GM12801 (cell line): ENCODE data around the gene PNP.

Experiments used
- CTCF ChIP-seq: IDR thresholded peaks from one replicate; pipeline ENCODE4 v1.5.1; 2011; ENCODE audit warnings: control low read depth; ENCODE audit not compliant: insufficient read length; ENCODE audit errors: extremely low read depth

PNP gene

GRCh38 chr14:20499108-20499507, 29.9 kb downstream of the PNP start:
- TF ChIP-seq CTCF: no peak

GRCh38 chr14:20499881-20500280, 30.7 kb downstream of the PNP start:
- no peak for TF ChIP-seq CTCF

- no peak for TF ChIP-seq CTCF
These were observed 32.1 kb downstream of the PNP start for GRCh38 chr14:20501346-20501745.

- TF ChIP-seq CTCF: no peak
These were observed 34.7 kb downstream of the PNP start for GRCh38 chr14:20503898-20504297.

GRCh38 chr14:20508367-20508766, 39.2 kb downstream of the PNP start:
- TF ChIP-seq CTCF: no peak

- no peak for TF ChIP-seq CTCF
These were observed 43.1 kb downstream of the PNP start for GRCh38 chr14:20512177-20512905.

GRCh38 chr14:20515846-20516245, 46.6 kb downstream of the PNP start:
- no peak for TF ChIP-seq CTCF
